Osteoblast (primary cell): ENCODE data around the gene DLG4. TPM values are rescaled to one million over a fixed set of nuclear protein-coding genes. Genes with fewer than 3 reads are reported as not detected.
"Not testable (repeated sequence)": the region's sequence is repeated elsewhere in the genome, so short reads cannot be mapped to it uniquely, and the experiment has no call there.

Experiments used
- DNase-seq: peaks from one replicate; pipeline ENCODE4 v3.0.0; 2011; ENCODE audit warnings: low spot score, mixed read lengths; ENCODE audit not compliant: insufficient read length; ENCODE audit errors: missing footprints
- H2AFZ ChIP-seq: 2 replicates; pipeline ENCODE4 v1.6.0; 2011; ENCODE audit warnings: mild to moderate bottlenecking, low read length
- H3K27ac ChIP-seq: 2 replicates; pipeline ENCODE4 v1.5.1; 2011; ENCODE audit warnings: mild to moderate bottlenecking, low read depth, low read length, moderate library complexity
- H3K27me3 ChIP-seq: 2 replicates; pipeline ENCODE4 v1.6.0; 2012; ENCODE audit warnings: mild to moderate bottlenecking, control low read depth, inconsistent platforms, low read length, moderate library complexity; ENCODE audit not compliant: insufficient read depth
- H3K36me3 ChIP-seq: 2 replicates; pipeline ENCODE4 v1.5.1; 2011; ENCODE audit warnings: mild to moderate bottlenecking, low read length, control low read depth, moderate library complexity; ENCODE audit not compliant: insufficient read depth
- H3K4me1 ChIP-seq: 2 replicates; pipeline ENCODE4 v1.5.1; 2011; ENCODE audit warnings: mild to moderate bottlenecking, low read length, control low read depth, moderate library complexity; ENCODE audit not compliant: insufficient read depth
- H3K4me2 ChIP-seq: 2 replicates; pipeline ENCODE4 v1.6.0; 2011; ENCODE audit warnings: mild to moderate bottlenecking, low read length; ENCODE audit not compliant: insufficient read depth
- H3K4me3 ChIP-seq: fragments of 200-600 bp; sonication (generic); 3 replicates; pipeline ENCODE4 v1.5.1; 2012; ENCODE audit warnings: mild to moderate bottlenecking, low read length, inconsistent platforms; ENCODE audit not compliant: insufficient read depth
- H3K79me2 ChIP-seq: 2 replicates; pipeline ENCODE4 v1.6.0; 2012; ENCODE audit warnings: mild to moderate bottlenecking, low read length, control low read depth, inconsistent platforms; ENCODE audit not compliant: insufficient read depth
- H3K9me3 ChIP-seq: 2 replicates; pipeline ENCODE4 v1.5.1; 2011; ENCODE audit warnings: low read depth, low read length, control low read depth
- H4K20me1 ChIP-seq: 2 replicates; pipeline ENCODE4 v1.6.0; 2012; ENCODE audit warnings: mild to moderate bottlenecking, low read length, control low read depth; ENCODE audit not compliant: insufficient read depth
- total RNA-seq: library from RNA; depleted of rRNA; stranded (reverse); fragments of >200 nt; gene quantifications from 2 replicates; pipeline ENCODE4 v1.2.3, GENCODE V29; 2012
- TF ChIP-seq, protein P1 (sequence below): IDR thresholded peaks from 2 replicates; pipeline ENCODE4 v1.5.1; 2011; ENCODE audit warnings: mild to moderate bottlenecking, low read depth, low read length, moderate library complexity; ENCODE audit errors: extremely low read depth

The DLG4 gene
- total RNA-seq, 1 donor: 10.1 TPM

DNA sequence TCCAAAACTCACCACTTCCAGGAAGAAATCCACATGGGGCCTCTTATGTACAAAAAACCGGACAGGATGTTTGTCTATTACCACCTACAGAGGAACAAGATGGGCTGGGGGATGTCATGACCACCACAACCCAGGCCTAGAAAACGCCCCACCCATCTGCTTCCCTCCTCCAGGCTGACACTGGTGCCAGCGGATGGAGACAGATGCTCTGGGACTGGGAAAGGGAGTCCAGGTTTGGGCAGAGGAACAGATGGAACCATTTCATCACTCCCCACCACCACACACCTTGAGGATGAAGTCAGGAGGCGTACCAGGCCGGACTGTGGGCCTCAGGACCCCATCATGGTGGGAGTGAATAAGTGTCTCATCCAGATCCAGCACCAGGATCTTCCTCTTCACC lies 27.1 kb upstream of the DLG4 start:
- no peaks in the 10 kb centered on the region for H3K27me3 ChIP-seq
- H3K36me3 ChIP-seq: peaks cover 31% of the 10 kb centered on the region
- no peak overlapping the region for H3K27ac ChIP-seq
- no peak overlapping the region for H3K4me3 ChIP-seq
- no peak for DNase-seq
- no peaks in the 10 kb centered on the region for H3K9me3 ChIP-seq
- H3K4me1 ChIP-seq: peaks cover 16% of the 10 kb centered on the region
- TF ChIP-seq, protein P1, sequence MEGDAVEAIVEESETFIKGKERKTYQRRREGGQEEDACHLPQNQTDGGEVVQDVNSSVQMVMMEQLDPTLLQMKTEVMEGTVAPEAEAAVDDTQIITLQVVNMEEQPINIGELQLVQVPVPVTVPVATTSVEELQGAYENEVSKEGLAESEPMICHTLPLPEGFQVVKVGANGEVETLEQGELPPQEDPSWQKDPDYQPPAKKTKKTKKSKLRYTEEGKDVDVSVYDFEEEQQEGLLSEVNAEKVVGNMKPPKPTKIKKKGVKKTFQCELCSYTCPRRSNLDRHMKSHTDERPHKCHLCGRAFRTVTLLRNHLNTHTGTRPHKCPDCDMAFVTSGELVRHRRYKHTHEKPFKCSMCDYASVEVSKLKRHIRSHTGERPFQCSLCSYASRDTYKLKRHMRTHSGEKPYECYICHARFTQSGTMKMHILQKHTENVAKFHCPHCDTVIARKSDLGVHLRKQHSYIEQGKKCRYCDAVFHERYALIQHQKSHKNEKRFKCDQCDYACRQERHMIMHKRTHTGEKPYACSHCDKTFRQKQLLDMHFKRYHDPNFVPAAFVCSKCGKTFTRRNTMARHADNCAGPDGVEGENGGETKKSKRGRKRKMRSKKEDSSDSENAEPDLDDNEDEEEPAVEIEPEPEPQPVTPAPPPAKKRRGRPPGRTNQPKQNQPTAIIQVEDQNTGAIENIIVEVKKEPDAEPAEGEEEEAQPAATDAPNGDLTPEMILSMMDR: no peak
- H2AFZ ChIP-seq: no peak overlapping the region
- H3K4me2 ChIP-seq: no peak overlapping the region
- H4K20me1 ChIP-seq: peaks cover 3% of the 10 kb centered on the region
- H3K79me2 ChIP-seq: peaks cover 75% of the 10 kb centered on the region

DNA sequence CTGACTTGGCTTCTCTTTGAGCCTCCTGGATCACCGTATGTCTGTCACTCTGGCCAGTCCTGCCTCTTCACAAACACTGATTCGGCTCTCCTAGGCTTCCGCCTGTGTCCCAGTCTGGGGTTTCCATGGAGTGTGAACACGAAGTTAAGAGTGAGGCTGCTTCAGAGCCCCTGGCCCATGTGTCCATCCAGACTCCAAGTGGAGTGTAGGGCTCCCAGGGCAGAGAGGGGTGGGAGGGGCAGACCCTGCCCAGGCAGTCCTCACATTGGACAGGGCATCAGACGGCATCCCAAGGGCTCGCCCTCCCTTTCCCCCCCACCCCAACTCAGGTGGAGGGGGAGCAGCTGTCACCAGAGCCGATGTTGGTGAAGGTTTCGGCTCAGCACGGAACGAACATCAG lies 24.2 kb upstream of the DLG4 start:
- Histone ChIP-seq H3K4me2 (peak overlapping the region; percentile 98), H4K20me1 (peaks cover 14% of the 10 kb centered on the region), H3K36me3 (peaks cover 46% of the 10 kb centered on the region), H3K79me2 (peaks cover 75% of the 10 kb centered on the region), H3K4me1 (peaks cover 26% of the 10 kb centered on the region)
- H3K9me3 ChIP-seq, H3K4me3 ChIP-seq, H3K27me3 ChIP-seq, H2AFZ ChIP-seq, DNase-seq, H3K27ac ChIP-seq: not testable (repeated sequence)

DNA sequence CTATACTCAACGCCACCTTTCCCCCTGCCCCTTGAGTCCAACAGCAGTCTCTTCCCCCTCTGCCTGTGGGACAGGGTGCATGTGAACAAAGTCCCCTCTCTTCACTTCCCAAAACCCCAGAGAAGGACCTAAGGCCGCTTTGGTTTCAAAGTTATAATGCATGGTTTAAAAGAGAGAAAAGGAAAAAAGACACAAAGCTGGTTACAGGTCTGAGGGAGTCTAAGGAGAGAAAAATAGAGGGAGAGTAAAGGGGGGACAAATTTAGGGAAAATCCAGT lies 23.8 kb upstream of the DLG4 start:
- peak overlapping the region; percentile 98 for H3K4me2 ChIP-seq
- H3K27ac ChIP-seq: peak overlapping the region; percentile 84
- TF ChIP-seq, protein P1: no peak
- peaks cover 26% of the 10 kb centered on the region for H3K4me1 ChIP-seq
- peaks cover 14% of the 10 kb centered on the region for H4K20me1 ChIP-seq
- no peaks in the 10 kb centered on the region for H3K27me3 ChIP-seq
- peaks cover 75% of the 10 kb centered on the region for H3K79me2 ChIP-seq
- H3K9me3 ChIP-seq: no peaks in the 10 kb centered on the region
- DNase-seq: peak; percentile 79
- peak overlapping the region; percentile 93 for H2AFZ ChIP-seq
- peaks cover 46% of the 10 kb centered on the region for H3K36me3 ChIP-seq
- peak overlapping the region; percentile 86 for H3K4me3 ChIP-seq

DNA sequence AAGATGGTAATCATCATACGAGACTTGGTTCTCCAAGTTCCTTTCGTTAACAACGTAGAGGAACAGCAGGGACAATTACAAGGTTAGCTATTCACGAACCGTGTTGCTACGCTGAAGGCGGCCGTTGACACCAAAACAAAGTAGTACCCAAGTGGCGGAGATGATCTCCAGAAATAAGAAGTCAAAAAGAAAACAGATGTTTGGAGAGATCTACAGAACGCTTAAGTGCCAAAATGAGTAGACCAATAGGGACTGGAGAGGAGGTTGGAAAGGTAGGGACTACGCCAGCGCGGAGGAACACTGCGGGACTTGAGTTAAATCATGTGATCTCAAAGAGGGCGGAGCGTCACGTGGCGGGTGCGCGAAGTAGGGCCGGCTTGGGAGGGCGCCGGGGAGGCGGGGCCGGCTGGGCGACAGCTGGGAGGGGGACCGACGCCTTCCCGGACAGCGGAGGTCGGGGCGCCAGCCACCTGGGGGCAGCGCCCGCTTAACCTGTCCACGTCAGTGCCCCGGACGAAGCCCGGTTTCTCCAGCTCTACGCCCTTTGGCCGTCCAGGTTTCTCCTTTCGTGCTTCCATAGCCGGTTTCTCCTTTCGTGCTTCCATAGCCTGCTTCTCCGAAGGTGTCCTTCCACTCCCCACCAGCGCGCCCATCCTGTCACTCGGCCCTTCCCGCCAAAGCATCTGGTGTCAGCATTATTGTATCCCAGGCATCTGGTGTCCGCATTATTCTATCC lies 23.2 kb upstream of the DLG4 start:
- Histone ChIP-seq H3K4me1 (peaks cover 26% of the 10 kb centered on the region), H3K27ac (peak overlapping the region; percentile 84), H3K4me3 (peak overlapping the region; percentile 86), H3K27me3 (no peaks in the 10 kb centered on the region), H3K9me3 (no peaks in the 10 kb centered on the region), H3K4me2 (peak overlapping the region; percentile 98), H3K36me3 (peaks cover 46% of the 10 kb centered on the region), H3K79me2 (peaks cover 73% of the 10 kb centered on the region), H2AFZ (peak overlapping the region; percentile 93), H4K20me1 (peaks cover 14% of the 10 kb centered on the region)
- TF ChIP-seq, protein P1: no peak
- peak; percentile 97 for DNase-seq
